Stimulated activated CD8-positive, alpha-beta memory T cell treated with anti-CD3 and anti-CD28 coated beads, Interleukin-4, amount 100 ng/mL, for 48 hours (primary cell): ENCODE results near the gene SLC12A4.
"Not testable (repeated sequence)": the region's sequence is repeated elsewhere in the genome, so short reads cannot be mapped to it uniquely, and the experiment has no call there.

Experiments
- DNase-seq: peaks from one replicate; pipeline ENCODE4 v3.0.0-alpha.2; 2020

SLC12A4 gene

GRCh38 chr16:67940446-67941089 lies 27.9 kb downstream of the SLC12A4 start:
- no peak for DNase-seq

DNA sequence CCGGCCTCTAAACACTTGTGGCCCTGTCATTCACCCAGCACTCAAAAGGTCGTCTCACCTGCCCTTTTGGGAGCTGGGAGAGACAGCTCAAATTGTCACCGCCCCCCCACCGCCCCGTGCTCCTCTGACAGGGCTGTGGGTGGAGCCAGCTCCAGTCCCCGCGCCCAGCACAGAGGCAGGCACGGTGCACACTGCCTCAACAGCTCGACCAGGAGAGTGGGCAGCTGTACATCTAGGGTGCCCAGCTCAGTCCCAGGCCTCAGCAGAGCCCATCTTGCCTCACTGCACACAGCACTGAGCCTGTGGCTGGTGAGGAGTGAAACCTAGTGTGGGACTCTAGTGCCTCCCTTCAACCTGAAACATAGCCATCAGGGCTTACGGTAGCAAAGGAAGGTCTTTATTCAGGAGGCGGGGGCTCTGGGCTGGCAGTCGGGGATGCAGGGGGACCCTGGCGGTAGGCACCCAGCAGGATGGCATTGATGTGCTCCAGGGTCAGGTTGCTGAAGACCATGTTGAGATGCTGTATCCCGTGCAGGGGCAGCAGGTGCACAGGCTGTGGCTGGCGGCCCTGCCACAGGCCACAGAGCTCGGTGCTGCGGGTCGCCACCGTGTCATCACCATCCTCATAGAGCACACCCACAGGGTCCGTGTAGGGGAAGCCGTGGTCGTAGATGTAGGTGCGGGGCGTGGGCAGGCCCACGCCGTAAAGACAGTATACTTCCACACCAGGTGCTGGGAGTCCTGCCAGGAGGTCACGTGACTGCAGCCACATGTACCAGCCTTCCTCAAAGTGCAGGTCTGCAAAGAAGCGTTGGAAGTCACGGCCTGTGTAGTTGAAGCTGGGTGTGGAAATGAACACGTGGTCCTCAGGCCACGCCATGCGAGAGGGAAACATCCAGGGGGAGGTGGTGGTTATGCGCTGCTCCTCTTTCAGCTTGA lies 28.7 kb downstream of the SLC12A4 start:
- peak; percentile 68 for DNase-seq

GRCh38 chr16:67937713-67938112 lies 30.7 kb downstream of the SLC12A4 start:
- not testable (repeated sequence) for DNase-seq

DNA sequence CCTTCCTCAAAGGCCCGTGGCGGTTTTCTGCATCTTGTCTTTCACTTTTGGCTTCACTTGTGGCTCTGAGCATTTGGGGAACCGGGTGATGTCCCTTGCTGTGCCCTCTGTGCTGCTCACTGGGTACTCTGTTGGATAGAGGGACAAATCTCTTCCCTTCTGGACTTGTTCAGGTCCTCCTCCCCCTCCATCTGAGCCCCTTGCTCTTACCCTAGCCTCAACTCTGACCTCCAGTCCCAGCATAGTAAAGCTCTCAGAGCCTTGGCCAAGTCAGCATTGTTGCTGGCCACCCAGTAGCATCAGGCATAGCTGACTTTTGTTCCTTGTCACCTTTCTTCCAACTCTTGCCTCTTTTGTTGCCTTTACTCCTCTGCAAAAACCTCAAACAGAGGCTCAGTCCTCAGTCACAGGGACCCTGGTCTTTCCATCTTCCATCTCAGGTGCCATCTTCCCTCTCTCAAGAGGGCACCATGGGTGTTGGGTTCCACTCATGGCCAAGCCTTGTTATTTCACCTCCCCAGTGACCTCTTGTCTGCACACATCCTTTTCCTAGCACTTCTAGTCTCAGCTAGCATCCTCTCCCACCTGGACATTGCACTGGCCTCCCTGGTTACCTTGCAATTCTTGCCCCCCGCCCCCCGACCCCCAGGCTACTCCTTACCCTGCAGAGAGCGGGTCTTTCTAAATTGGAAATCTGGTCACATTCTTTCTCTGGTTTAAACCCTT lies 31.4 kb downstream of the SLC12A4 start:
- peak; percentile 82 for DNase-seq

GRCh38 chr16:67936124-67936879 lies 32.1 kb downstream of the SLC12A4 start, which contains the start of gene PSMB10:
Gene PSMB10, minus strand, starts transcription at chr16:67936850. Its CDS starts 101 bp downstream, at chr16:67936749.
- DNase-seq: peak; percentile 71

DNA sequence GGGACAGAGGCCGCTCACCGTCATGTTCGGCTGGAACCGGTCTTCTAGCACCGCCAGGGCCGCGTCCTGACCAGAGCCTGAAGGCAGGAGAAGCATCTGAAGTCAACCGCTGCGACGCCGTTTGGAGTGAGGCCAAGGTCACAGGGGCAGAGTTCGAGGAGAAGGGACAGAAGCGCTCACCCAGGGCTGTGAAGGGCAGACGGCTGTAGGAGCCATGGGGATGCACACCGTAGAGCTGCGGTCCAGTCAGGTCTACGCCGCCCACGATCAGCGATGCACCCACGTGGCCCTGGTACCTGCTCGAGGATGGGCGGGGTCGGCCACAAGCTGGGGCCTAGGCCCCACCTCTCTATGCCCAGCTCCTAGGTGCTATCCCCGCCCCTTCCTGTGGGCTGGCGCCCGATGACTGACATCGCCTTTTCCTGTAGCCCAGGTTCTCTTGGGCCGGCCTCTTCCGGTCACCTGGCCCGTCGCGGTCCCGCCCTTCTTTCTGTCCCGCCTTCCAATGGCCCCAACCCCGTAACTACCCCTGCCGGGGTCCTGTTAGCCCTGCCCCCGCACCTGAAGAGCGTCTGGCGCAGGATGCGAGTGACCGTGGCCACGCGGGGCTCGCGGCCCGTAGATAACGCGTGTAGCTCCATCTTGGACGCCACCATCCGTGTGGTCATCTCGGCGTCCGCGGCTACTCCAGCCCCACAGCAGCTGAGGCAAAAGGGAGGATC lies 32.9 kb downstream of the SLC12A4 start:
- DNase-seq: peak; percentile 96

- no peak for DNase-seq
Observed at GRCh38 chr16:67935101-67935401, 33.4 kb downstream of the SLC12A4 start.

DNA sequence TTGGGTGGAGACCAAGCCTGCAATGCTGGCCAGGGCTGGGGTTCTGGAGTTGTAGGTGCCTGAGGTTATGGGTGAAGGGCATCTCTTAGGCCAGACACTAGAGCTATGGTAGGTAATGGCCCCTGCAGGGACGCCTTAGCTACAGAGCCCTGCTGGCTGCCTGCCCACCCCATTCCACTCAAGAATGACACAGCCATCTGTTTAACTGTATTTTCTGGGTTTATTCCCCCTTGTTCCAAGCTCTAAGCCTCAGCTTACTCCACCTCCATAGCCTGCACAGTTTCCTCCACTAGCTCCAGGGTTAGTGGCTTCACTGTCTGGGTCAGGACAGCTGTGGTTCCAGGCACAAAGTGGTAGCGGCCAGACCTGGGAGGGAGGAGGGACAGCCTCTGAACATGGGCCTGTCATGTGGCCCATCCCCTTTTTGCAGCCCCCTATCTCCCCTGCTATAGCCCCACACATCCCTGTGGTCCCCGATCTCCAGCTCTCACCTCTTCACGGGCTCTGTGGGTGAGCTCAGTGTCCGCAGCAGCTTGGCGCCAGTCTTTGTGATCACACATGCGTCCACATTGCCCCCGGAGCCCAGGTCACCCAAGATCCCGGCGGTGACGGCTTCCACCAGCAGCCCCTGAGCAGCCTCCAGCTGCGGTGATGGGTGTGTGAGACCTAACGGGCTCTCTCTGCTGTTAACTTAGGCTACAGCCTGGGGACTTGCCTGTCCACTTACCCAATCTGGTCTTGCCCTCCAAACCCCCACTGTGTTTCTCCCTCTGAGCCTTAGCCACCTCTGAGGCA lies 33.9 kb downstream of the SLC12A4 start:
- DNase-seq: no peak

DNA sequence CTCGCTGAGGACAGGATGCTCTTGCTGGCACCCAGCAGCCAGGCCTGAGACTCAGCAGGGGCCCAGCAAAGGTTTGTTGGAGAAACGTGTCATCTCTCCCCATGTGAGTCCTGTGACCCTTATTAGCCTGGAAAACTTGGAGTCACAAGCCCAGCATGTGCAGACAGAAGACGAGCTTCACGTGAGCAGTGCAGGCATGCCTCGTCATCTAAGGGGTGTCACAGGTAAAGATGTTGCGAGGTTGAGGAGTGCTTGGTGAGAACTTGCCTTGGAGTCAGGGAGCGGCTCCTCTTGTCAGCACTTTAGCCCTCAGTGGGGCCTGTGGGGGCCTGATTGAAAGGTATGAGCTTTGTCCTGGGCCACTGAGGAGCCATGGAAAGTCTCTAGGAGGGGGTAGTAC lies 34.6 kb downstream of the SLC12A4 start:
- no peak for DNase-seq

- DNase-seq: no peak
Observed at GRCh38 chr16:67932462-67932840, 36.0 kb downstream of the SLC12A4 start.

DNA sequence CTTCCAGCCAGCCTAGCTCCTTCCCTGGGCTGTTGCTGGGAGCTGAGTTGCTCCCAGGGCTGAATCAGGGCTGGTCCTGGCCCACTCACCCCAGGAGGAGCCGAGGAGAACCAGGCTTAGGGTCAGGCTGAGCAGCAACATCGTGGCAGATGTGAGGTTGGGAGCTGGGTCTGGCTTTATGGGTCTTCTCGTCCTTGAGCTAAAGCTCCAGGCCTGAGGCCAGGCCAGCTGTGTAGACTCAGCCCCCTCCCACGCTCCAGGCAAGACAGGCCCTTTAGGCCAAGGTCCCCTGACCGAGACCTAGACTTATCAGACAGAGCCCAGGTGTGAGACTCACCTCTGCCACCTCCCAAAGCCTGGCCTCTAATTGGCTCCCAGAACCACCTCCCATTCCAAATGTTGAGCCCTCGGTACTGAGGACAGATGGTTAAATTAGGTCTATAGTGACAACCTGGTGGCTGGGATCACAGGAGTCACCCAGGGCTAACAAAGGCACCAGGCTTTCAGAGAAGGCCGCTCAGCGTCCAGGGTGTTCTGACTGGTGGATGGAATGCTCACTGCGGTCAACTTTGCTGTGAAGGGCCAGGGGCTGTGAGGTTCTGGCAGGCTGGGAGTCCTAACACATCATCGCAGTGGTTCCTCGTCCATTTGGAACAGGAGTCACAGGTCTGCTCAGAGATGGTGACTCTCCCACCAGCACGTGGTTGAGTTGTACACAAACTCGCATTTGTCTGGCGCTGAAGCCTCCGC lies 36.5 kb downstream of the SLC12A4 start, which contains the start of gene CTRL:
Gene CTRL (minus strand): TSS at position 151 of the 750 bp plus-strand sequence. CDS start 10 bp downstream, at position 141.
- DNase-seq: no peak

- no peak for DNase-seq
Observed at GRCh38 chr16:67930678-67931211, 37.7 kb downstream of the SLC12A4 start.

DNA sequence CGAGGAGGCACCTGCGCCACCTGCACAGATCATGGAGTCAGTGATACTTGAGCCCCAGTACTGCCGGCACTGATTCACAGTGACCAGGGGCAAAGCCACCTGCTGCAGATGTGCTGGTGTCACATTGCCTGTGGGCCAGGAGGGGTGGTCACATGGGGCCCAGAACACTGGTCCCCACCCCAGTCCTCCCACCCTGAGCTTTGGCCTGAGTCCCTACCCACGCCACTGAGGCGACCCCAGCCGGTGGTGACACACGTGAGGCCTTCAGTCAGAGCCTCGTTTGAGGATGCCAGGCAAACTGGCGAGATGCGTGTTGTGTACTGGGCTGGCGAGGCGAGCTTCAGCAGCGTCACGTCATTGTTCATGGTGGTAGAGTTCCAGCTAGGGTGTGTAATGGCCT lies 38.2 kb downstream of the SLC12A4 start:
- DNase-seq: no peak

DNA sequence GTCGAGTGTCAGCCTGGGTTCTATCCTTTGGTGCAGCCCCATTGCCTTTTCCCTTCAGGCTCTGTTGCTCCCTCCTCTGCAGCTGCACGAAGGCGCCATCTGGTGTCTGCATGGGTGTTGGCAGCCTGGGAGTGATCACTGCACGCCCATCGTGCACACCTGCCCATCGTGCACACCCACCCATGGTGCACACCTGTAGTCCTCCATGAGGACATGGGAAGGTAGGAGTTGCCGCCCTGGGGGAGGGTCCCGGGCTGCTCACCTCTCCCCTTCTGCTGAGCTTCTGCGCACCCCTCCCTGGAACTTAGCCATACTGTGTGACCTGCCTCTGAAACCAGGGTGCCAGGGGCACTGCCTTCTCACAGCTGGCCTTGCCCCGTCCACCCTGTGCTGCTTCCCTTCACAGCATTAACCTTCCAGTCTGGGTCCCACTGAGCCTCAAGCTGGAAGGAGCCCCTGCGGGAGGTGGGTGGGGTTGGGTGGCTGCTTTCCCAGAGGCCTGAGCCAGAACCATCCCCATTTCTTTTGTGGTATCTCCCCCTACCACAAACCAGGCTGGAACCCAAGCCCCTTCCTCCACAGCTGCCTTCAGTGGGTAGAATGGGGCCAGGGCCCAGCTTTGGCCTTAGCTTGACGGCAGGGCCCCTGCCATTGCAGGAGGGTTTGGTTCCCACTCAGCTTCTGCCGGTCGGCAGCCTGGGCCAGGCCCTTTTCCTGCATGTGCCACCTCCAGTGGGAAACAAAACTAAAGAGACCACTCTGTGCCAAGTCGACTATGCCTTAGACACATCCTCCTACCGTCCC lies 39.7 kb downstream of the SLC12A4 start:
- DNase-seq: peak; percentile 88

- no peak for DNase-seq
Observed at GRCh38 chr16:67928147-67928546, 40.3 kb downstream of the SLC12A4 start.

DNA sequence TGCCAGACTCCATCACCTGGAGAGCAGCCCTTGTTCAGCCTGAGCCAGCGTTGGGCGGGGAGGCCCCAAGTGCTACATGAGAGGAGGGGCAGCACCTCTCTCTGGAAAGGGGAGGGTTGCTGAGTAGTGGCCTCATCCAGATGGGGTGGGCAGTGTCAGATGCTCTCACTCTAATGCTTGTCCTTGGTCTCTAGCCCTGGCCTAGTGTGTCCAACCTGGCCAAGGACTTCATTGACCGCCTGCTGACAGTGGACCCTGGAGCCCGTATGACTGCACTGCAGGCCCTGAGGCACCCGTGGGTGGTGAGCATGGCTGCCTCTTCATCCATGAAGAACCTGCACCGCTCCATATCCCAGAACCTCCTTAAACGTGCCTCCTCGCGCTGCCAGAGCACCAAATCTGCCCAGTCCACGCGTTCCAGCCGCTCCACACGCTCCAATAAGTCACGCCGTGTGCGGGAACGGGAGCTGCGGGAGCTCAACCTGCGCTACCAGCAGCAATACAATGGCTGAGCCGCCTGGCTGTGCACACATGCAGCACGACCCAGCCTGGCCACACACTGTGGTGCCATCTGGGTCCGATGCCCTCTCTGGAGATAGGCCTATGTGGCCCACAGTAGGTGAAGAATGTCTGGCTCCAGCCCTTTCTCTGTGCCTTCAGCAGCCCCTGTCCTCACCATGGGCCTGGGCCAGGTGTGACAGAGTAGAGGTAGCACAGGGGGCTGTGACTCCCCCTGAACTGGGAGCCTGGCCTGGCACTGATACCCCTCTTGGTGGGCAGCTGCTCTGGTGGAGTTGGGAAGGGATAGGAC lies 41.1 kb downstream of the SLC12A4 start:
- DNase-seq: no peak

DNA sequence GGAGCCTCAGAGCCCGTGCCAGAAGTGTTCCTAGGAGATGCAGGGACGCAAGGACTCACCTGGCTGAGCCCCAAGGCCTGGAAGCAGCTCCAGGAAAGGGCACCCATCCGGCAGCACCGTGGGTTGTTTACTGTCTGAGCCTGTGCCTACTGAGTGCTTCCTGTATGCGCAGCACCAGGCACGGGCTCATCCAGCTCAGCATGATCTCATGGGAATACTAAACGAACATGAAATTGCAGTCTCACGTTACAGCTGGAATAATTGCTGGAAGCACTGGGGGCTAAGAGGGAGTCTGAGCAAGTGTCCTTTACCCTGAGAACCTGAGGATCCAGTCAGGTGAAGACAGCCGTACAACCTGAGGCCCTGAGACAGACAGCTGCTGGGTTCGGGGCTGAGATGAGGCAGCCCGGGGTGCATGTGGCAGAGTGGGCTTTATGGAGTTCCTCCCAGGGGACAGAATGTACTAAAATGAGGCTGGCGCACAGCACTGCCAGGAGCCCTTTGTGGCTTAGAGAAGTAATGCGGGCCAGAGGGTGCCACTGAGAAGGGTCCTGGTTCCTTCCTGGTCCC lies 42.2 kb downstream of the SLC12A4 start:
- no peak for DNase-seq
